ENCODE data around the gene C21orf58. TPM values are rescaled to one million over a fixed set of nuclear protein-coding genes. Genes with fewer than 3 reads are reported as not detected.
A peak's percentile ranks its signal among the peaks of the same experiment; 100 is the strongest.

The C21orf58 gene
- total and polyA plus RNA-seq, 2 experiments from 2014 or later = 2.6 to 6.8 TPM

- no peaks in the 10 kb centered on the region for H3K9me2 ChIP-seq (replicated peaks; ENCODE audit: insufficient read depth)
- 93% methylated on average over 7 of the region's 7 CpGs for WGBS (ENCODE audit: low lambda C conversion rate, missing lambda C conversion rate)
- peaks cover 10% of the 10 kb centered on the region for H3K4me1 ChIP-seq (ENCODE audit: insufficient read depth)
- no peaks in the 10 kb centered on the region for H3K9me3 ChIP-seq (ENCODE audit: low read depth)
- no peaks in the 10 kb centered on the region for H3K27me3 ChIP-seq
- H3K79me2 ChIP-seq = peaks cover 36% of the 10 kb centered on the region
- no peak overlapping the region for H3K4me3 ChIP-seq
- no peaks in the 10 kb centered on the region for H3K36me3 ChIP-seq (replicated peaks; ENCODE audit: insufficient read depth, low read depth)
- no peak overlapping the region for H3K4me2 ChIP-seq
- no peak overlapping the region for H3K27ac ChIP-seq
- no peak for DNase-seq (ENCODE audit: low spot score)
- TF ChIP-seq CTCF (IDR thresholded peaks at IDR 0.05; ENCODE audit: poor library complexity) (no peak), EZH2 (IDR thresholded peaks at IDR 0.05; ENCODE audit: borderline replicate concordance) (no peak), EZH2phosphoT487 (IDR thresholded peaks at IDR 0.05; ENCODE audit: low read depth, severe bottlenecking, unreplicated experiment) (no peak)
- no peaks in the 10 kb centered on the region for H4K20me1 ChIP-seq (ENCODE audit: insufficient read depth, poor library complexity, severe bottlenecking)
- H2AFZ ChIP-seq = no peak overlapping the region
Measured at GRCh38 chr21:46319186-46319585, 4.5 kb downstream of the C21orf58 start.

- Histone ChIP-seq H3K4me3 (no peak overlapping the region), H4K20me1 (ENCODE audit: insufficient read depth, poor library complexity, severe bottlenecking) (no peaks in the 10 kb centered on the region), H3K27me3 (no peaks in the 10 kb centered on the region), H3K36me3 (replicated peaks; ENCODE audit: insufficient read depth, low read depth) (no peaks in the 10 kb centered on the region), H3K4me1 (ENCODE audit: insufficient read depth) (peaks cover 10% of the 10 kb centered on the region), H3K9me3 (ENCODE audit: low read depth) (no peaks in the 10 kb centered on the region), H3K79me2 (peaks cover 36% of the 10 kb centered on the region), H2AFZ (no peak overlapping the region), H3K9me2 (replicated peaks; ENCODE audit: insufficient read depth) (no peaks in the 10 kb centered on the region), H3K27ac (no peak overlapping the region), H3K4me2 (no peak overlapping the region)
- TF ChIP-seq CTCF (IDR thresholded peaks at IDR 0.05; ENCODE audit: poor library complexity) (no peak), EZH2phosphoT487 (IDR thresholded peaks at IDR 0.05; ENCODE audit: low read depth, severe bottlenecking, unreplicated experiment) (no peak), EZH2 (IDR thresholded peaks at IDR 0.05; ENCODE audit: borderline replicate concordance) (no peak)
- DNase-seq (ENCODE audit: low spot score) = no peak
- WGBS (ENCODE audit: low lambda C conversion rate, missing lambda C conversion rate) = 73% methylated on average over 4 of the region's 4 CpGs
Measured at GRCh38 chr21:46318464-46318845, 5.2 kb downstream of the C21orf58 start.

- 64% methylated on average over 20 of the region's 20 CpGs for WGBS (ENCODE audit: low lambda C conversion rate, missing lambda C conversion rate)
- H2AFZ ChIP-seq = no peak overlapping the region
- no peaks in the 10 kb centered on the region for H3K27me3 ChIP-seq
- H3K79me2 ChIP-seq = peaks cover 31% of the 10 kb centered on the region
- no peak overlapping the region for H3K27ac ChIP-seq
- no peaks in the 10 kb centered on the region for H3K9me3 ChIP-seq (ENCODE audit: low read depth)
- peak; percentile 64 for DNase-seq (ENCODE audit: low spot score)
- H4K20me1 ChIP-seq (ENCODE audit: insufficient read depth, poor library complexity, severe bottlenecking) = no peaks in the 10 kb centered on the region
- H3K36me3 ChIP-seq (replicated peaks; ENCODE audit: insufficient read depth, low read depth) = no peaks in the 10 kb centered on the region
- TF ChIP-seq EZH2phosphoT487 (IDR thresholded peaks at IDR 0.05; ENCODE audit: low read depth, severe bottlenecking, unreplicated experiment) (no peak), EZH2 (IDR thresholded peaks at IDR 0.05; ENCODE audit: borderline replicate concordance) (no peak), CTCF (IDR thresholded peaks at IDR 0.05; ENCODE audit: poor library complexity) (no peak)
- H3K4me3 ChIP-seq = no peak overlapping the region
- peaks cover 10% of the 10 kb centered on the region for H3K4me1 ChIP-seq (ENCODE audit: insufficient read depth)
- H3K9me2 ChIP-seq (replicated peaks; ENCODE audit: insufficient read depth) = no peaks in the 10 kb centered on the region
- no peak overlapping the region for H3K4me2 ChIP-seq
Measured at GRCh38 chr21:46317710-46318463, 5.8 kb downstream of the C21orf58 start.
